K562 (cell line): ENCODE data around the gene LRP1B. TPM values are rescaled to one million over a fixed set of nuclear protein-coding genes. Genes with fewer than 3 reads are reported as not detected.

Experiments
- ATAC-seq: fragments of 200-7000 bp; cut with Tn5 transposase; 3 replicates; pipeline ENCODE4 v1.9.1; 2020; ENCODE audit warnings: moderate library complexity
- BruUV-seq: library from RNA; stranded (reverse); fragments of 400-500 nt; replicated peaks from 2 replicates; lab custom pipeline; 2021; lab: Mats Ljungman, UMichigan
- CTCF ChIA-PET: fragments of 300-600 bp; formaldehyde crosslinking; extraction: SDS; loops from one replicate; lab custom pipeline; 2021; ENCODE audit warnings: low intra/inter-chr PET ratio; lab: Yijun Ruan, JAX
- POLR2A ChIA-PET: fragments of 300-600, 350-650 bp; sonication (Branson Sonifier 250); formaldehyde crosslinking; extraction: SDS; loops from one replicate; lab custom pipeline; 2021; ENCODE audit warnings: antibody characterized with exemption, inconsistent platforms; lab: Yijun Ruan, JAX
- DNase-seq, 4 experiments: peaks; one replicate each; pipeline versions ENCODE4 v3.0.0 to v3.0.0-alpha.2; 2011 to 2018; ENCODE audit warnings: low spot score in 3 of 4, mixed read lengths in 3 of 4; ENCODE audit errors: extremely low read depth in 1 of 4
- FAIRE-seq: peaks from 2 replicates; lab custom pipeline; 2011; peaks lifted over from hg19 to GRCh38; lab: Jason Lieb, UNC
- H2AFZ ChIP-seq: 2 replicates; pipeline ENCODE4 v1.6.0; 2011; ENCODE audit warnings: low read depth, low read length, control low read depth, inconsistent platforms
- H3K27ac ChIP-seq: fragments of 200-600 bp; 3 replicates; pipeline ENCODE4 v1.8.0; 2011; ENCODE audit warnings: low read depth, mild to moderate bottlenecking, control low read depth, inconsistent platforms, low read length, moderate library complexity, mixed read lengths; ENCODE audit errors: extremely low read depth
- H3K27me3 ChIP-seq, 2 experiments: fragments of 300-600 bp in 1 of 2; 2 replicates in 1 of 2; 3 replicates in 1 of 2; pipeline versions ENCODE4 v1.6.0 to v1.8.0; 2011; ENCODE audit warnings: inconsistent platforms in 2 of 2, low read length in 2 of 2, mild to moderate bottlenecking in 1 of 2, mixed read lengths in 1 of 2, moderate library complexity in 1 of 2; ENCODE audit not compliant: control insufficient read depth in 2 of 2, insufficient read depth in 2 of 2
- H3K36me3 ChIP-seq: fragments of 300-600 bp; 3 replicates; pipeline ENCODE4 v1.8.0; 2011; ENCODE audit warnings: mild to moderate bottlenecking, low read length, inconsistent platforms; ENCODE audit not compliant: control insufficient read depth, insufficient read depth
- H3K4me1 ChIP-seq, 2 experiments: fragments of 200-600 bp in 1 of 2; replicated peaks in 1 of 2; 2 replicates in 1 of 2; 3 replicates in 1 of 2; pipeline versions ENCODE4 v1.5.1 to v1.8.0; 2011; ENCODE audit warnings: inconsistent platforms in 2 of 2, low read length in 2 of 2, mild to moderate bottlenecking in 1 of 2, mixed read lengths in 1 of 2, moderate library complexity in 1 of 2; ENCODE audit not compliant: control insufficient read depth in 2 of 2, insufficient read depth in 2 of 2
- H3K4me2 ChIP-seq: 2 replicates; pipeline ENCODE4 v1.6.1; 2011; ENCODE audit warnings: low read length, control low read depth, inconsistent platforms, mixed read lengths; ENCODE audit not compliant: insufficient read depth
- H3K4me3 ChIP-seq: fragments of 200-600 bp; sonication (generic), shearing (Covaris generic); 2 replicates; pipeline ENCODE4 v1.5.1; 2016; ENCODE audit warnings: control low read depth, inconsistent platforms
- H3K79me2 ChIP-seq: fragments of 200-600 bp; 3 replicates; pipeline ENCODE4 v1.8.0; 2011; ENCODE audit warnings: low read length, inconsistent platforms; ENCODE audit not compliant: control insufficient read depth, insufficient read depth
- H3K9ac ChIP-seq, 2 experiments: 2 replicates each; pipeline versions ENCODE4 v1.6.0 to v1.6.1; 2011; ENCODE audit warnings: low read depth in 2 of 2, low read length in 2 of 2, control low read depth in 1 of 2, inconsistent platforms in 1 of 2, mild to moderate bottlenecking in 1 of 2, mixed read lengths in 1 of 2; ENCODE audit not compliant: insufficient read depth in 1 of 2
- H3K9me1 ChIP-seq: one replicate; pipeline ENCODE4 v1.6.0; 2011; ENCODE audit warnings: inconsistent platforms, mild to moderate bottlenecking, low read length, moderate library complexity; ENCODE audit not compliant: control insufficient read depth, insufficient read depth
- H3K9me3 ChIP-seq: replicated peaks from 2 replicates; pipeline ENCODE4 v1.5.1; 2011; ENCODE audit warnings: low read depth, low read length, inconsistent platforms; ENCODE audit not compliant: control insufficient read depth, insufficient read depth
- H4K20me1 ChIP-seq: replicated peaks from 2 replicates; pipeline ENCODE4 v1.6.1; 2011; ENCODE audit warnings: low read length, inconsistent platforms, mixed read lengths; ENCODE audit not compliant: control insufficient read depth, insufficient read depth
- NFIC ChIP-seq: fragments of 450-650 bp; IDR thresholded peaks from 2 replicates; pipeline ENCODE4 v1.6.1; 2017; ENCODE audit warnings: mild to moderate bottlenecking, inconsistent platforms
- NFIX ChIP-seq: fragments of 250-450 bp; sonication (Bioruptor Pico); IDR thresholded peaks from 2 replicates; pipeline ENCODE4 v1.4.0; 2020; ENCODE audit warnings: low read depth, mild to moderate bottlenecking, moderate library complexity
- NKRF ChIP-seq: fragments of 450-650 bp; IDR thresholded peaks from 2 replicates; pipeline ENCODE4 v1.6.1; 2016; ENCODE audit warnings: borderline replicate concordance
- NR0B1 ChIP-seq: fragments of 450-650 bp; IDR thresholded peaks from one replicate; pipeline ENCODE4 v1.6.1; 2018; ENCODE audit warnings: mild to moderate bottlenecking, moderate library complexity; ENCODE audit not compliant: partially characterized antibody
- NR4A1 ChIP-seq, 2 experiments: fragments of 250-450 bp in 1 of 2; fragments of 450-650 bp in 1 of 2; sonication (Bioruptor Pico) in 1 of 2; IDR thresholded peaks; 2 replicates each; pipeline versions ENCODE4 v1.4.0 to v1.6.1; 2016 to 2020; ENCODE audit warnings: mild to moderate bottlenecking in 2 of 2, missing compliant biosample characterization in 1 of 2, missing genetic modification characterization in 1 of 2, moderate library complexity in 1 of 2
- ZNF561 ChIP-seq: fragments of 450-650 bp; formaldehyde crosslinking; conservative IDR thresholded peaks from 2 replicates; pipeline ENCODE4 v1.4.0; 2020; ENCODE audit warnings: mild to moderate bottlenecking, moderate library complexity
- WGBS: fragments of 100-300 bp; shearing (Covaris generic); methylation state at CpG from one replicate; pipeline ENCODE4 v1.1.6; 2016; ENCODE audit warnings: low coverage, mixed read lengths; ENCODE audit not compliant: insufficient coverage; ENCODE audit errors: missing lambda C conversion rate; 5-methylcytosine and 5-hydroxymethylcytosine counted together
- in situ Hi-C: fragments of 300-500 bp; cut with MboI; formaldehyde crosslinking; loops from 4 replicates; pipeline ENCODE4 v1.15.0; 2018; ENCODE audit warnings: inconsistent platforms, mixed read lengths
- intact Hi-C: fragments of 100-400 bp; cut with micrococcal nuclease; formaldehyde crosslinking; loops from 2 replicates; pipeline ENCODE4 v1.14.2; 2022
- polyA plus RNA-seq, 8 experiments: library from polyadenylated mRNA; depleted of rRNA in 4 of 8; stranded (reverse) in 5 of 8; unstranded in 3 of 8; fragments of >200 nt; fragmentation: Nextera tagmentation in 2 of 8; fragmentation: Illumina TruSeq in 1 of 8; extraction: Ambion mirVana in 2 of 8; extraction: Trizol in 1 of 8; gene quantifications; 2 replicates each; pipeline versions ENCODE4 v1.2.1 to v1.2.3, GENCODE V29; 2011 to 2014; ENCODE audit warnings: inconsistent platforms in 1 of 8, missing spikeins in 1 of 8
- total RNA-seq, 7 experiments: library from RNA; depleted of rRNA in 6 of 7; stranded (reverse); fragments of >200 nt in 6 of 7; fragmentation: Illumina TruSeq in 2 of 7; extraction: Trizol in 2 of 7; gene quantifications; 2 replicates each; pipeline versions ENCODE4 v1.2.1 to v1.2.3, GENCODE V29; 2011 to 2021; ENCODE audit warnings: low replicate concordance in 1 of 7
- TF ChIP-seq, protein P1 (sequence below): fragments of 200-800 bp; sonication (Bioruptor generic); IDR thresholded peaks from 2 replicates; pipeline ENCODE4 v1.6.1; 2016; ENCODE audit warnings: missing genetic modification characterization, missing compliant biosample characterization

The LRP1B gene
- total and polyA plus RNA-seq, 9 of the 15 experiments (the other 6 are each of a cell fraction or from before 2014, with no cell fraction given): not detected

- TF ChIP-seq NKRF (no peak), NR0B1 (no peak)
Measured at GRCh38 chr2:141871913-141872634, 258.7 kb downstream of the LRP1B start (continued).

GRCh38 chr2:141869572-141869971 lies 261.2 kb downstream of the LRP1B start:
- Histone ChIP-seq H3K9me1 (no peaks in the 10 kb centered on the region), H4K20me1 (no peaks in the 10 kb centered on the region), H2AFZ (no peak overlapping the region), H3K27me3 (no peaks in the 10 kb centered on the region), H3K4me3 (no peak overlapping the region), H3K27ac (no peak overlapping the region), H3K4me2 (no peak overlapping the region), H3K36me3 (no peaks in the 10 kb centered on the region), H3K79me2 (no peaks in the 10 kb centered on the region), H3K9ac (no peak overlapping the region), H3K4me1 (no peaks in the 10 kb centered on the region), H3K9me3 (no peaks in the 10 kb centered on the region)
- CTCF ChIA-PET: no interaction called here
- in situ Hi-C loops: no loop called here
- TF ChIP-seq NR4A1 (CRISPR knock-in tag; IDR thresholded peaks at IDR 0.05): no peak
- TF ChIP-seq NR4A1 (tag; IDR thresholded peaks at IDR 0.05): no peak
- peak; percentile 50; the same call in 1 of the 2 replicates for TF ChIP-seq NFIX (CRISPR knock-in tag)
- TF ChIP-seq NFIC: peak; percentile 58
- TF ChIP-seq ZNF561 (CRISPR knock-in tag): no peak
- TF ChIP-seq, protein P1, sequence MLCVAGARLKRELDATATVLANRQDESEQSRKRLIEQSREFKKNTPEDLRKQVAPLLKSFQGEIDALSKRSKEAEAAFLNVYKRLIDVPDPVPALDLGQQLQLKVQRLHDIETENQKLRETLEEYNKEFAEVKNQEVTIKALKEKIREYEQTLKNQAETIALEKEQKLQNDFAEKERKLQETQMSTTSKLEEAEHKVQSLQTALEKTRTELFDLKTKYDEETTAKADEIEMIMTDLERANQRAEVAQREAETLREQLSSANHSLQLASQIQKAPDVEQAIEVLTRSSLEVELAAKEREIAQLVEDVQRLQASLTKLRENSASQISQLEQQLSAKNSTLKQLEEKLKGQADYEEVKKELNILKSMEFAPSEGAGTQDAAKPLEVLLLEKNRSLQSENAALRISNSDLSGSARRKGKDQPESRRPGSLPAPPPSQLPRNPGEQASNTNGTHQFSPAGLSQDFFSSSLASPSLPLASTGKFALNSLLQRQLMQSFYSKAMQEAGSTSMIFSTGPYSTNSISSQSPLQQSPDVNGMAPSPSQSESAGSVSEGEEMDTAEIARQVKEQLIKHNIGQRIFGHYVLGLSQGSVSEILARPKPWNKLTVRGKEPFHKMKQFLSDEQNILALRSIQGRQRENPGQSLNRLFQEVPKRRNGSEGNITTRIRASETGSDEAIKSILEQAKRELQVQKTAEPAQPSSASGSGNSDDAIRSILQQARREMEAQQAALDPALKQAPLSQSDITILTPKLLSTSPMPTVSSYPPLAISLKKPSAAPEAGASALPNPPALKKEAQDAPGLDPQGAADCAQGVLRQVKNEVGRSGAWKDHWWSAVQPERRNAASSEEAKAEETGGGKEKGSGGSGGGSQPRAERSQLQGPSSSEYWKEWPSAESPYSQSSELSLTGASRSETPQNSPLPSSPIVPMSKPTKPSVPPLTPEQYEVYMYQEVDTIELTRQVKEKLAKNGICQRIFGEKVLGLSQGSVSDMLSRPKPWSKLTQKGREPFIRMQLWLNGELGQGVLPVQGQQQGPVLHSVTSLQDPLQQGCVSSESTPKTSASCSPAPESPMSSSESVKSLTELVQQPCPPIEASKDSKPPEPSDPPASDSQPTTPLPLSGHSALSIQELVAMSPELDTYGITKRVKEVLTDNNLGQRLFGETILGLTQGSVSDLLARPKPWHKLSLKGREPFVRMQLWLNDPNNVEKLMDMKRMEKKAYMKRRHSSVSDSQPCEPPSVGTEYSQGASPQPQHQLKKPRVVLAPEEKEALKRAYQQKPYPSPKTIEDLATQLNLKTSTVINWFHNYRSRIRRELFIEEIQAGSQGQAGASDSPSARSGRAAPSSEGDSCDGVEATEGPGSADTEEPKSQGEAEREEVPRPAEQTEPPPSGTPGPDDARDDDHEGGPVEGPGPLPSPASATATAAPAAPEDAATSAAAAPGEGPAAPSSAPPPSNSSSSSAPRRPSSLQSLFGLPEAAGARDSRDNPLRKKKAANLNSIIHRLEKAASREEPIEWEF (CRISPR knock-in tag): no peak
- WGBS: 0% methylated on average over 1 of the region's 1 CpG
- FAIRE-seq: no peak
- POLR2A ChIA-PET: no interaction called here
- DNase-seq: no peak
- ATAC-seq: no peak
- no TSS peak for BruUV-seq
- intact Hi-C loops: no loop called here
